Measurements from ENCODE around the gene EDEM2. TPM values are rescaled to one million over a fixed set of nuclear protein-coding genes. Genes with fewer than 3 reads are reported as not detected.
"Not testable (repeated sequence)": the region's sequence is repeated elsewhere in the genome, so short reads cannot be mapped to it uniquely, and the experiment has no call there.

Gene EDEM2
- polyA plus RNA-seq, 2 of the 4 experiments (the other 2 are of a cell fraction) = 41.6 to 51.2 TPM

DNA sequence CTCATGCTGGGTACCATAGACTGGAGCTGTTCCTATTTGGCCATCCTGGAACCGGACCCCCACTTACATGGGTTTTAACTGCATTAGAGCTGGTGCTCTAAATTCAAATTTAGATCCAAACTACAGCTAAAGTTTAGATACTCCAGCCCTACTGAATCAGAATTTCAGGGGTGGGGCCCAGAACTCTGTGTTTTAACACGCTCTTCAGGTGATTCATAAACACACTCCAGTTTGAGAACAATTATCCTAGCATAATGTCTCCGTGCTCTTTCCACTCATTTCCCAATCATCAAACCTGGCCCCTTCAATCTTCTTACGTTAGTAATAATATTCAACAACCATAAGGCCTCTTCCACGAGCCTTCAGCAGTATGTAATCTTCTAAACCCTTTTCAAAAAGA, 69.8 kb downstream of the EDEM2 start (continued):
- TF ChIP-seq, protein P1, sequence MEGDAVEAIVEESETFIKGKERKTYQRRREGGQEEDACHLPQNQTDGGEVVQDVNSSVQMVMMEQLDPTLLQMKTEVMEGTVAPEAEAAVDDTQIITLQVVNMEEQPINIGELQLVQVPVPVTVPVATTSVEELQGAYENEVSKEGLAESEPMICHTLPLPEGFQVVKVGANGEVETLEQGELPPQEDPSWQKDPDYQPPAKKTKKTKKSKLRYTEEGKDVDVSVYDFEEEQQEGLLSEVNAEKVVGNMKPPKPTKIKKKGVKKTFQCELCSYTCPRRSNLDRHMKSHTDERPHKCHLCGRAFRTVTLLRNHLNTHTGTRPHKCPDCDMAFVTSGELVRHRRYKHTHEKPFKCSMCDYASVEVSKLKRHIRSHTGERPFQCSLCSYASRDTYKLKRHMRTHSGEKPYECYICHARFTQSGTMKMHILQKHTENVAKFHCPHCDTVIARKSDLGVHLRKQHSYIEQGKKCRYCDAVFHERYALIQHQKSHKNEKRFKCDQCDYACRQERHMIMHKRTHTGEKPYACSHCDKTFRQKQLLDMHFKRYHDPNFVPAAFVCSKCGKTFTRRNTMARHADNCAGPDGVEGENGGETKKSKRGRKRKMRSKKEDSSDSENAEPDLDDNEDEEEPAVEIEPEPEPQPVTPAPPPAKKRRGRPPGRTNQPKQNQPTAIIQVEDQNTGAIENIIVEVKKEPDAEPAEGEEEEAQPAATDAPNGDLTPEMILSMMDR (IDR thresholded peaks at IDR 0.05) = no peak
- TF ChIP-seq NPAS2 (CRISPR knock-in tag; IDR thresholded peaks at IDR 0.05; ENCODE audit: borderline replicate concordance) = no peak
- TF ChIP-seq ZFP36 (IDR thresholded peaks at IDR 0.05; ENCODE audit: borderline replicate concordance, partially characterized antibody) = no peak
- no peak for TF ChIP-seq CHD4 (IDR thresholded peaks at IDR 0.05; ENCODE audit: borderline replicate concordance)
- TF ChIP-seq, protein P2, sequence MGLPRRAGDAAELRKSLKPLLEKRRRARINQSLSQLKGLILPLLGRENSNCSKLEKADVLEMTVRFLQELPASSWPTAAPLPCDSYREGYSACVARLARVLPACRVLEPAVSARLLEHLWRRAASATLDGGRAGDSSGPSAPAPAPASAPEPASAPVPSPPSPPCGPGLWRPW (IDR thresholded peaks at IDR 0.05) = no peak
- no peak for TF ChIP-seq RARB (CRISPR knock-in tag; IDR thresholded peaks at IDR 0.05)
- TF ChIP-seq ZSCAN20 (CRISPR knock-in tag; IDR thresholded peaks at IDR 0.05) = no peak
- TF ChIP-seq NR3C1 (IDR thresholded peaks at IDR 0.05) = no peak

DNA sequence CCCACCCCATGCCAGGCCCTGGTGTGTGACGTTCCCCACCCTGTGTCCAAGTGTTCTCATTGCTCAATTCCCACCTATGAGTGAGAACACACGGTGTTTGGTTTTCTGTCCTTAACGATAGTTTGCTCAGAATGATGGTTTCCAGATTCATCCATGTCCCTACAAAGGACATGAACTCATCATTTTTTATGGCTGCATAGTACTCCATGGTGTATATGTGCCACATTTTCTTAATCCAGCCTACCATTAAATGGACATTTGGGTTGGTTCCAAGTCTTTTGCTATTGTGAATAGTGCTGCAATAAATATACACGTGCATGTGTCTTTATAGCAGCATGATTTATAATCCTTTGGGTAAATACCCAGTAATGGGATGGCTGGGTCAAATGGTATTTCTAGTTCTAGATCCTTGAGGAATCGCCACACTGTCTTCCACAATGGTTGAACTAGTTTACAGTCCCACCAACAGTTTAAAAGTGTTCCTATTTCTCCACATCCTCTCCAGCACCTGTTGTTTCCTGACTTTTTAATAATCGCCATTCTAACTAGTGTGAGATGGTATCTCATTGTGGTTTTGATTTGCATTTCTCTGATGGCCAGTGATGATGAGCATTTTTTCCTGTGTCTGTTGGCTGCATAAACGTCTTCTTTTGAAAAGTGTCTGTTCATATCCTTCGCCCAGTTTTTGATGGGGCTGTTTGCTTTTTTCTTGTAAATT, 75.5 kb downstream of the EDEM2 start:
- POLR2A ChIA-PET; H3K4me3 ChIP-seq; H3K27ac ChIP-seq; ATAC-seq; H3K4me1 ChIP-seq; DNase-seq (ENCODE audit: low read depth in 1 of 2, low spot score in 1 of 2); H3K4me2 ChIP-seq; H3K9me3 ChIP-seq; FAIRE-seq: not testable (repeated sequence)
- 83% methylated on average over 8 of the region's 8 CpGs for WGBS (ENCODE audit: missing lambda C conversion rate)
- CTCF ChIA-PET = interaction anchor here (1.0 to 1.6 kb wide), 2 partner anchors 24 to 197 kb away, joined by 3 to 8 read pairs; no protein-coding TSS in a partner anchor

DNA sequence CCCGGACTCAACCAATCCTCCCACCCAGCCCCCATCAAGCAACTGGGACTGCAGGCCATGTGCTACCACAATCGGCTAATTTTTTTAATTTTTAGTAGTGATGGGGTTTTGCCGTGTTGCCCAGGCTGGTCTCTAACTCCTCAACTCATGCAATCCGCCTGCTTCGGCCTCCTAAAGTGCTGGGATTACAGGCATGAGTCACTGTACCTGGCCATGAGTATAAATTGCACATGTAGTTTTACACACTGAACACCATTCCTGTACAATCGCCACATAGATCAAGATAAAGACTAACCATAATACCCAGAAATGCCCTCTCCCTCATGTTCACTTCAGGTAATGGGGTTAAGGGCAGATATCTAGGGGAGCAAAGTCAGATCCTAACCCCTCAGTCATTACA, 80.9 kb downstream of the EDEM2 start:
- 96% methylated on average over 6 of the region's 6 CpGs for WGBS (ENCODE audit: missing lambda C conversion rate)
- ATAC-seq (no peak), DNase-seq (ENCODE audit: low read depth in 1 of 2, low spot score in 1 of 2) (no peak), FAIRE-seq (no peak)
- CTCF ChIA-PET = interaction anchor here (1.1 kb wide), 1 partner anchor 10 kb away, joined by 4 read pairs; no protein-coding TSS in a partner anchor
- Histone ChIP-seq H3K27ac (no peak overlapping the region), H3K9me3 (no peaks in the 10 kb centered on the region), H3K4me1 (peaks cover 6% of the 10 kb centered on the region; the same call in 1 of the 3 replicates), H3K4me2 (no peak overlapping the region), H3K4me3 (no peak overlapping the region)
- TF ChIP-seq HOXA7 (CRISPR knock-in tag; IDR thresholded peaks at IDR 0.05) (no peak), CBX2 (IDR thresholded peaks at IDR 0.05; ENCODE audit: borderline replicate concordance, low read depth) (no peak), POLR2AphosphoS2 (conservative IDR thresholded peaks at IDR 0.05; ENCODE audit: low read length) (no peak), KDM1A (IDR thresholded peaks at IDR 0.05; ENCODE audit: low read depth) (no peak), NPAS2 (CRISPR knock-in tag; IDR thresholded peaks at IDR 0.05; ENCODE audit: borderline replicate concordance) (no peak), HDAC2 (IDR thresholded peaks at IDR 0.05) (no peak), TP53 (CRISPR knock-in tag; IDR thresholded peaks at IDR 0.05) (no peak), MAZ (IDR thresholded peaks at IDR 0.05; ENCODE audit: borderline replicate concordance, low read depth, low read length) (no peak), RFX5 (IDR thresholded peaks at IDR 0.05) (no peak), BHLHE40 (IDR thresholded peaks at IDR 0.05; ENCODE audit: low read depth, low read length) (no peak), JUNB (IDR thresholded peaks at IDR 0.05) (no peak), RNF2 (IDR thresholded peaks at IDR 0.05; ENCODE audit: borderline replicate concordance, low read depth) (no peak), MAFK (IDR thresholded peaks at IDR 0.05; ENCODE audit: partially characterized antibody) (no peak)
- TF ChIP-seq, protein P1 (IDR thresholded peaks at IDR 0.05) = no peak
- TF ChIP-seq, protein P3, sequence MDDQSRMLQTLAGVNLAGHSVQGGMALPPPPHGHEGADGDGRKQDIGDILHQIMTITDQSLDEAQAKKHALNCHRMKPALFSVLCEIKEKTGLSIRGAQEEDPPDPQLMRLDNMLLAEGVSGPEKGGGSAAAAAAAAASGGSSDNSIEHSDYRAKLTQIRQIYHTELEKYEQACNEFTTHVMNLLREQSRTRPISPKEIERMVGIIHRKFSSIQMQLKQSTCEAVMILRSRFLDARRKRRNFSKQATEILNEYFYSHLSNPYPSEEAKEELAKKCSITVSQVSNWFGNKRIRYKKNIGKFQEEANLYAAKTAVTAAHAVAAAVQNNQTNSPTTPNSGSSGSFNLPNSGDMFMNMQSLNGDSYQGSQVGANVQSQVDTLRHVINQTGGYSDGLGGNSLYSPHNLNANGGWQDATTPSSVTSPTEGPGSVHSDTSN (IDR thresholded peaks at IDR 0.05) = no peak
- TF ChIP-seq, protein P2 (IDR thresholded peaks at IDR 0.05) = no peak
- TF ChIP-seq, protein P4, sequence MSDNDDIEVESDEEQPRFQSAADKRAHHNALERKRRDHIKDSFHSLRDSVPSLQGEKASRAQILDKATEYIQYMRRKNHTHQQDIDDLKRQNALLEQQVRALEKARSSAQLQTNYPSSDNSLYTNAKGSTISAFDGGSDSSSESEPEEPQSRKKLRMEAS (IDR thresholded peaks at IDR 0.05) = no peak
- POLR2A ChIA-PET = no interaction called here
